OCI-LY1 (cell line): ENCODE data around the gene EXOC5.
"Not testable (repeated sequence)": the region's sequence is repeated elsewhere in the genome, so short reads cannot be mapped to it uniquely, and the experiment has no call there.

ENCODE experiments used
- H2AFZ ChIP-seq: fragments of 200-600 bp; sonication (generic), shearing (Covaris generic); 2 replicates; pipeline ENCODE4 v1.6.0; 2014; ENCODE audit warnings: antibody characterized with exemption, mild to moderate bottlenecking, low read length
- H3F3A ChIP-seq: fragments of 200-600 bp; sonication (generic), shearing (Covaris generic); 2 replicates; pipeline ENCODE4 v1.6.0; 2014; ENCODE audit warnings: mild to moderate bottlenecking, antibody characterized with exemption, low read length, moderate library complexity; ENCODE audit not compliant: insufficient read depth
- H3K27ac ChIP-seq: fragments of 200-600 bp; sonication (generic); 2 replicates; pipeline ENCODE4 v1.5.1; 2014; ENCODE audit warnings: low read length, mixed run types, mild to moderate bottlenecking, low read depth; ENCODE audit not compliant: poor library complexity, severe bottlenecking
- H3K27me3 ChIP-seq: fragments of 200-600 bp; sonication (generic); 2 replicates; pipeline ENCODE4 v1.6.0; 2014; ENCODE audit warnings: antibody characterized with exemption, mild to moderate bottlenecking, low read length, moderate library complexity; ENCODE audit not compliant: insufficient read depth
- H3K36me3 ChIP-seq: fragments of 200-600 bp; sonication (generic); 2 replicates; pipeline ENCODE4 v1.6.1; 2014; ENCODE audit warnings: mild to moderate bottlenecking, antibody characterized with exemption, low read length, moderate library complexity, mixed read lengths; ENCODE audit not compliant: insufficient read depth
- H3K4me1 ChIP-seq: fragments of 200-600 bp; sonication (generic); 2 replicates; pipeline ENCODE4 v1.5.1; 2014; ENCODE audit warnings: mild to moderate bottlenecking, low read length, moderate library complexity; ENCODE audit not compliant: insufficient read depth, severe bottlenecking
- H3K4me2 ChIP-seq: fragments of 200-600 bp; sonication (generic), shearing (Covaris generic); 2 replicates; pipeline ENCODE4 v1.6.1; 2014; ENCODE audit warnings: low read length
- H3K4me3 ChIP-seq: fragments of 200-600 bp; sonication (generic); 2 replicates; pipeline ENCODE4 v1.5.1; 2014; ENCODE audit warnings: low read length, low read depth, mild to moderate bottlenecking, mixed read lengths; ENCODE audit not compliant: poor library complexity, severe bottlenecking
- H3K79me2 ChIP-seq: fragments of 200-600 bp; shearing (Covaris generic); 2 replicates; pipeline ENCODE4 v1.6.1; 2016; ENCODE audit warnings: mixed run types, low read length, mixed read lengths; ENCODE audit not compliant: insufficient read depth
- H3K9ac ChIP-seq: fragments of 200-600 bp; sonication (generic), shearing (Covaris generic); 2 replicates; pipeline ENCODE4 v1.6.1; 2014; ENCODE audit warnings: mild to moderate bottlenecking, low read length, mixed read lengths
- H3K9me2 ChIP-seq: fragments of 200-600 bp; sonication (generic), shearing (Covaris generic); 2 replicates; pipeline ENCODE4 v1.6.1; 2014; ENCODE audit warnings: low read depth, mild to moderate bottlenecking, low read length, mixed read lengths
- H3K9me3 ChIP-seq: fragments of 200-600 bp; shearing (Covaris generic); 2 replicates; pipeline ENCODE4 v1.6.1; 2014; ENCODE audit warnings: low read length, mixed read lengths
- H4K20me1 ChIP-seq: fragments of 200-600 bp; sonication (generic), shearing (Covaris generic); 2 replicates; pipeline ENCODE4 v1.6.0; 2016; ENCODE audit warnings: mild to moderate bottlenecking, low read length; ENCODE audit not compliant: insufficient read depth
- EZH2 ChIP-seq: fragments of 200-600 bp; sonication (generic), shearing (Covaris generic); IDR thresholded peaks from 2 replicates; pipeline ENCODE4 v1.8.0; 2017; ENCODE audit warnings: borderline replicate concordance, mixed run types, mild to moderate bottlenecking, antibody characterized with exemption, low read length, moderate library complexity, mixed read lengths
- TF ChIP-seq, protein P1 (sequence below): fragments of 200-600 bp; sonication (generic), shearing (Covaris generic); IDR thresholded peaks from 2 replicates; pipeline ENCODE4 v1.5.1; 2017; ENCODE audit warnings: mild to moderate bottlenecking, antibody characterized with exemption, low read length, moderate library complexity, mixed read lengths

The EXOC5 gene

DNA sequence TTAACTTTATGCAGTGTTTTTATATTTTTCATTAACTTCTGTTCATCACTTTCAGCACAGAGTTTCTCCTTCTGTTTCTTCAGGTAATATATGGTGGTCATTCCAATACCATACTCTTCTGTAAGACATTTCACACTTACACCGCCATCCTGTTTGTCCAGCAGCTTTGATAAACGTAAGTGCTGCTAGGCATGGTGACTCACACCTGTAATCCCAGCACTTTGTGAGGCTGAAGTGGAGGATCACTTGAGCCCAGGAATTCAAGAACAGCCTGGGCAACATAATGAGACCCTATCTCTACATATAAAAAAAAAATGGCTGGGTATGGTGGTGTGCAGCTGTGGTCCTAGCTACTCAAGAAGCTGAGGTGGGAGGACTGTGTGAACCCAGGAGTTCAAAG, 55.8 kb downstream of the EXOC5 start:
- Histone ChIP-seq H3K27me3 (no peaks in the 10 kb centered on the region), H3F3A (no peaks in the 10 kb centered on the region), H3K79me2 (no peaks in the 10 kb centered on the region), H2AFZ (no peak overlapping the region), H3K4me1 (no peaks in the 10 kb centered on the region), H3K4me3 (no peak overlapping the region), H3K9me3 (no peaks in the 10 kb centered on the region), H3K9me2 (no peaks in the 10 kb centered on the region), H3K27ac (no peak overlapping the region), H3K4me2 (no peak overlapping the region), H3K36me3 (peaks cover 72% of the 10 kb centered on the region), H4K20me1 (no peaks in the 10 kb centered on the region), H3K9ac (no peak overlapping the region)
- TF ChIP-seq, protein P1, sequence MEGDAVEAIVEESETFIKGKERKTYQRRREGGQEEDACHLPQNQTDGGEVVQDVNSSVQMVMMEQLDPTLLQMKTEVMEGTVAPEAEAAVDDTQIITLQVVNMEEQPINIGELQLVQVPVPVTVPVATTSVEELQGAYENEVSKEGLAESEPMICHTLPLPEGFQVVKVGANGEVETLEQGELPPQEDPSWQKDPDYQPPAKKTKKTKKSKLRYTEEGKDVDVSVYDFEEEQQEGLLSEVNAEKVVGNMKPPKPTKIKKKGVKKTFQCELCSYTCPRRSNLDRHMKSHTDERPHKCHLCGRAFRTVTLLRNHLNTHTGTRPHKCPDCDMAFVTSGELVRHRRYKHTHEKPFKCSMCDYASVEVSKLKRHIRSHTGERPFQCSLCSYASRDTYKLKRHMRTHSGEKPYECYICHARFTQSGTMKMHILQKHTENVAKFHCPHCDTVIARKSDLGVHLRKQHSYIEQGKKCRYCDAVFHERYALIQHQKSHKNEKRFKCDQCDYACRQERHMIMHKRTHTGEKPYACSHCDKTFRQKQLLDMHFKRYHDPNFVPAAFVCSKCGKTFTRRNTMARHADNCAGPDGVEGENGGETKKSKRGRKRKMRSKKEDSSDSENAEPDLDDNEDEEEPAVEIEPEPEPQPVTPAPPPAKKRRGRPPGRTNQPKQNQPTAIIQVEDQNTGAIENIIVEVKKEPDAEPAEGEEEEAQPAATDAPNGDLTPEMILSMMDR, result no peak
- TF ChIP-seq EZH2, result no peak

DNA sequence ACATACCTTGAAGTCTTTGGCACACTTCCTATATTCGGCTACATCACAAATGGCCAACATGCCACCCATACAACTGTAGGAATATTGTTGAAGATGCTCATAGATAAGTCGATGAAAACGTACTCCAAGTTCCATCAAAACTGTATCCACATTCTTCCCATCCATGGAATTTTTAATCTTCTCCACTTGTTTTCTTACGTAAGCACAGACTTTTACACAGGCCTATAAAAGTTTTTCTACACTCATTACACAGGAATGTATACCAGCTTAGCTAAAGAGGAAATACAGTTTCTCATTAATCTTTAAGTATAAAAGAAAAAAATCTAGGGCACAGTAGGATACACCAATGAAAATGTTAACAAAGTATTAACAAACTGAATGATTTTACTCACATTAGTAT, 59.1 kb downstream of the EXOC5 start:
- Histone ChIP-seq H3K27ac (no peak overlapping the region), H2AFZ (no peak overlapping the region), H3K36me3 (peaks cover 42% of the 10 kb centered on the region), H3K9me3 (no peaks in the 10 kb centered on the region), H4K20me1 (no peaks in the 10 kb centered on the region), H3K9ac (no peak overlapping the region), H3K4me1 (no peaks in the 10 kb centered on the region), H3F3A (no peaks in the 10 kb centered on the region), H3K27me3 (no peaks in the 10 kb centered on the region), H3K79me2 (no peaks in the 10 kb centered on the region), H3K9me2 (no peaks in the 10 kb centered on the region), H3K4me2 (no peak overlapping the region), H3K4me3 (no peak overlapping the region)
- TF ChIP-seq EZH2, result no peak
- TF ChIP-seq, protein P1, result no peak

DNA sequence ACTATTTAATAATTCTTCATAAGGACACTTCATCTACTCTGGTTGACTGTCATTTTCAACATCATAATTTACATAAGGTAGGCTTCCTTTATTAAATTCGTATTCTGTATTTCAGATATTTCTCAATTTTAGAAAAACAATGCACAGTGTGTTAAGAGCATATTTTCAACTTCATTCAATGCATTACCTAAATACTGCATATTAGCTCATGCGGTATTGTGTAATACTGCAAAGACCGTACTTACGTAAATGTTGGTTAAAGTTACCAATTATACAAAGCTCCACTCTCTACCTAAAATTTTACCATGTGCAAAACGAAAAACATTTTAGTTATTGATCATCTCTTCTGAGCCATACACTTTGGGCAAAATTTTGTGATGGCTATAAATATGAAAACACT, 62.8 kb downstream of the EXOC5 start:
- H3K4me3 ChIP-seq, result no peak overlapping the region
- H3K27ac ChIP-seq, result no peak overlapping the region
- H4K20me1 ChIP-seq, result no peaks in the 10 kb centered on the region
- H3K36me3 ChIP-seq, result peaks cover 13% of the 10 kb centered on the region
- no peak overlapping the region for H3K4me2 ChIP-seq
- H3K9me3 ChIP-seq, result no peaks in the 10 kb centered on the region
- H3K4me1 ChIP-seq, result no peaks in the 10 kb centered on the region
- no peaks in the 10 kb centered on the region for H3K9me2 ChIP-seq
- no peaks in the 10 kb centered on the region for H3K27me3 ChIP-seq
- no peaks in the 10 kb centered on the region for H3K79me2 ChIP-seq
- no peaks in the 10 kb centered on the region for H3F3A ChIP-seq
- no peak overlapping the region for H2AFZ ChIP-seq
- no peak for TF ChIP-seq EZH2
- TF ChIP-seq, protein P1, result no peak
- H3K9ac ChIP-seq, result no peak overlapping the region

DNA sequence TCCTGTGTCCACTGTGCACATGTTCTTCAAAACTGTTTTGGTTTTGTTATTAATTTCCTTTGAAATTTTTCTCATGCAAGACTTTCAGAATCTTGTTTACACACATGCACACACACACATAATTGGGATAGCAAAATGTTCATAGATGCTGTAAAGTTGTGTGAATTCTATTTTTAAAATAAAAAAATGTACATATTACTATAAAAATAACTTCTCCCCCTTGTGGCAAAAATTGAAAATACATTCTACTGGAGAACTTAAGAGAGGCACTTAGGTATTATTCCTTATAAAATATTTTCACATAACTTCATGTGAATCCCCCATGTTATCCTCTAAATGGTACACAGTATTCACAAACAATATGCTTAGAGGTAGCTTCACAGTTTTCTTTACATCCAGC, 66.0 kb downstream of the EXOC5 start:
- not testable (repeated sequence) for H3K79me2 ChIP-seq, H3K36me3 ChIP-seq, H3K27ac ChIP-seq, H2AFZ ChIP-seq, H4K20me1 ChIP-seq, H3K9ac ChIP-seq, H3K9me2 ChIP-seq, H3K4me2 ChIP-seq, H3K4me3 ChIP-seq, H3K27me3 ChIP-seq, H3F3A ChIP-seq, H3K4me1 ChIP-seq, H3K9me3 ChIP-seq
